Thoracic aorta (tissue), 2 donors: Measurements from ENCODE around the gene ATOSB. TPM values are rescaled to one million over a fixed set of nuclear protein-coding genes. Genes with fewer than 3 reads are reported as not detected.

Source experiments
- ATAC-seq: fragments of 150-250 bp; one replicate; pipeline ENCODE4 v1.8.0; 2017; ENCODE audit warnings: low read depth; ENCODE audit not compliant: insufficient number of reproducible peaks, low FRiP score
- DNase-seq: peaks from one replicate; pipeline ENCODE4 v3.0.0-alpha.2; 2020; ENCODE audit warnings: low spot score
- H3K27ac ChIP-seq, 2 donors: fragments of 200-600 bp; sonication (generic); 1 replicate in 1 of 2; 2 replicates in 1 of 2; pipeline ENCODE4 v1.5.1; 2016; ENCODE audit warnings: mild to moderate bottlenecking in 2 of 2, moderate library complexity in 2 of 2
- H3K27me3 ChIP-seq: fragments of 200-600 bp; sonication (generic); replicated peaks from 2 replicates; pipeline ENCODE4 v1.6.0; 2016; ENCODE audit warnings: mild to moderate bottlenecking; ENCODE audit not compliant: insufficient read depth
- H3K36me3 ChIP-seq: fragments of 200-600 bp; sonication (generic); one replicate; pipeline ENCODE4 v1.5.1; 2016
- H3K4me1 ChIP-seq, 2 donors: fragments of 200-600 bp; sonication (generic); 1 replicate in 1 of 2; 2 replicates in 1 of 2; pipeline versions ENCODE4 v1.5.1 to v1.6.0; 2016; ENCODE audit warnings: low read depth in 2 of 2, mild to moderate bottlenecking in 1 of 2; ENCODE audit not compliant: control insufficient read depth in 1 of 2
- H3K4me3 ChIP-seq: fragments of 200-600 bp; sonication (generic); 2 replicates; pipeline ENCODE4 v1.5.1; 2016; ENCODE audit warnings: mild to moderate bottlenecking
- H3K9me3 ChIP-seq: fragments of 200-600 bp; sonication (generic); 2 replicates; pipeline ENCODE4 v1.5.1; 2016
- CTCF ChIP-seq: fragments of 200-600 bp; sonication (generic); IDR thresholded peaks from one replicate; pipeline ENCODE4 v1.5.1; 2019; ENCODE audit warnings: antibody characterized with exemption
- total RNA-seq, 2 donors: library from RNA; depleted of rRNA; stranded (reverse); fragments of >200 nt; gene quantifications; one replicate each; pipeline versions ENCODE4 v1.1.0 to v1.2.3, GENCODE V29; 2016

The ATOSB gene
- total RNA-seq: 10 to 100 TPM; 30.2 to 33.6 TPM

- peak; percentile 65 for ATAC-seq
- peaks cover 31 to 51% of the 10 kb centered on the region in 2 donors for H3K4me1 ChIP-seq
- peak within 1 kb of the TSS; percentile 79 for H3K4me3 ChIP-seq
Observed at GRCh38 chr9:35115680-35116538, at the start of gene ATOSB. Gene ATOSB (minus strand): TSS chr9:35115862. CDS start chr9:35108274, 7,588 bp downstream.

GRCh38 chr9:35164711-35165110 lies 49.0 kb upstream of the ATOSB start:
- no peaks in the 10 kb centered on the region for H3K36me3 ChIP-seq
- H3K9me3 ChIP-seq: no peaks in the 10 kb centered on the region
- peaks cover 12 to 21% of the 10 kb centered on the region in 2 donors for H3K4me1 ChIP-seq
- no peaks in the 10 kb centered on the region for H3K27me3 ChIP-seq
- TF ChIP-seq CTCF: no peak
- no peak for DNase-seq
- H3K27ac ChIP-seq: no peak overlapping the region
- no peak for ATAC-seq
- no peak overlapping the region for H3K4me3 ChIP-seq

More at GRCh38 chr9:35115680-35116538, at the start of gene ATOSB:
- peak; percentile 97 for DNase-seq
- no peak for TF ChIP-seq CTCF
- Histone ChIP-seq H3K27me3 (no peaks in the 10 kb centered on the region), H3K27ac (peak within 1 kb of the TSS; percentile 92 to 95), H3K9me3 (no peaks in the 10 kb centered on the region), H3K36me3 (no peaks in the 10 kb centered on the region)

GRCh38 chr9:35163413-35163812 lies 47.8 kb upstream of the ATOSB start:
- H3K27me3 ChIP-seq: no peaks in the 10 kb centered on the region
- DNase-seq: no peak
- no peak for TF ChIP-seq CTCF
- peak overlapping the region in 1 of 2 donors; percentile 73 for H3K27ac ChIP-seq
- H3K4me3 ChIP-seq: peak overlapping the region; percentile 85
- peaks cover 12 to 21% of the 10 kb centered on the region in 2 donors for H3K4me1 ChIP-seq
- no peaks in the 10 kb centered on the region for H3K36me3 ChIP-seq
- H3K9me3 ChIP-seq: no peaks in the 10 kb centered on the region
- ATAC-seq: no peak

DNA sequence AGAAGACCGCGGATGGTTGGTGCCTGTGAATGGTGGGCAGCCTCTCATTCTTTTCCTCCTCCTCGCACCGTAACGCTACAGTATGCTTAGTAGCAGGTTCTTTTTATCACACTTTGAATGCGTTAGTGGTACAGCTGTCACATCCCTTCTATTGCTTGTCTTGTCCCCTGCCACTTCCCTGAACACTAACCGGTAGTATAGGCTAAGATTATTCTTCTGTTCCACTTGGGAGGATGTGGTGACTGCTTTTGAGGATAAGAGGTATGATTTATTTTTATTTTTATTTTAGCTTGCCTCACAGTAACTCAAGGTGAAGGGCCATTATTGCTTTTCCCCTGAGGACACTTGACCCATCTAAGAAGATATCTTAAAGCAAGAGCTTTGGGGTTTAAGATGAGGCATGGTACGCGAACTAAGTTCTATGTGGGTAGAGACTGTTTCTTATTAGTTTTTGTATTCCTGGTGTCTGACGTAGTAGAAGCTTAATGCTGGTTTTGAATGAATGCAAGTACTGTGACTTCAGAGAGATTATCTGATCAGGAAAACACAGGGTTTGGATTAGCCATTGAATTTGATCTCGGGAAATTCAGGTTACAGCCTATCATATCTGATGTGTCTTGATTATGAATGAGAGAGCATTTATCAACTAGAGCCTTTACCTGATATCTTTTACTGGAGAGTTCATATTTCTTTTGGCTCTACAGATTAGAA lies 47.1 kb upstream of the ATOSB start:
- Histone ChIP-seq H3K4me3 (peak overlapping the region; percentile 85), H3K27me3 (no peaks in the 10 kb centered on the region), H3K36me3 (no peaks in the 10 kb centered on the region), H3K9me3 (no peaks in the 10 kb centered on the region), H3K27ac (peak overlapping the region; percentile 73 to 81), H3K4me1 (peaks cover 12 to 21% of the 10 kb centered on the region in 2 donors)
- DNase-seq (no peak), ATAC-seq (no peak)
- TF ChIP-seq CTCF: no peak
